HG02678 (cell line): ENCODE results near the gene LRRFIP1.

Experiments used
- ATAC-seq: cut with Tn5 transposase; IDR thresholded peaks from one replicate; pipeline ENCODE4 v1.9.1; 2021; ENCODE audit warnings: mild to moderate bottlenecking, moderate library complexity; ENCODE audit not compliant: unreplicated experiment

The LRRFIP1 gene

DNA sequence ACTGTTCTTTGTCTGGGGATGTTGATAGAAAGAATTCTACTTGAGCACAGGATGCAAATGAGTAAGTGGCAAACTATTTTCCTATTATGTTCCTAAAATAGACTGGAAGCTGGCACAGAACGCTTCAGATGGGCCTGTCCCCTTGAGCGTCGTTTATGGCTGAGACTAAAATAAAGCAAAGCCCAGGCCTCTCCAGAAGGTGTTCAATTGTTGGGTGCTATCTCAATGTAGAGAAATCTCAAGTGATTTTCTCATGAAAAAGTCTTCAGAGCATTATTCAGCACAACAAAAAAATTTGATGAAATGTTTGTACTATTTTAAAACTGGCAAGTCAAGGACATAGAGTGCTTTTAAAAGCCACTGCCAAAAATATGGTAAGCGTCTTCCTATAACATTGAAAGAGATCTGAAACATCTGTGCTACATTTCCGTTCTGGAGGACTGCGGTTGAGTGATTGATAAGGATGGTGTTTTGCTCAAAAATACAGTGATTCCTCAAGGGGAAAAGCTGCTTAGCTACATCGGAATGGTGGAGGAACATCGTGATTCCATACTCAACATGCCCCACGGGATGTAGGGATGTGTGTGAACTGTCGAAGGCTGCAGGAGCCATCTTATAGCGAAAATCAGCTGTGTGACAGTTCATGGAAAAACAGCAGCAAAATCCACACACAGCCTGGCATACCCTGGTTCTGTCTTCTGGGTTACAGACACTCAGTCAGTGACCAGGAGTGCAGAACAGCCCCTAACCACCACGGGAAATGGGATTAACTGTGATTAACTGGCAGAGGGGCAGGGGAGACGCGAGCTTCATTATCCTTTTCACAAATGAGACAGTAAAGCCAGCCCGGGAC, 10.4 kb upstream of the LRRFIP1 start:
- ATAC-seq = no peak

DNA sequence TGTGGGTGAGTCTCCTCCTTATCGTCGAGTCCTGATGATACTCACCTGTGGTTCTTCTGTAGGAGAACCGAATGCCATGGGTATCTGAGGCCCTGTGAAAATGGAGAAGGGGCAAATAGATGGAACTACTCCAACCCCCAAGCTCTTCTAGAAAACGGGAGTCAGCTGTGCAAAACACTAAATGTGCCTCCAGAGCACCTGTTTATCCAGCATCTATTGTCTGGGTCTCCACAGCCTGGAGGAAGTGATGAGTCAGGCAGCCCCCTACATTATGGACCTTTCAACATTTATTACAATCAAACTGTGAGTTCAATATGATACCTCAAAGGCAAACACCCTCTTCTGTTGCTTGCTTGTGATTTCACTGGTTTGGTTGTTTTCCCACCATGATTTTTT, 9.8 kb upstream of the LRRFIP1 start:
- ATAC-seq = no peak

DNA sequence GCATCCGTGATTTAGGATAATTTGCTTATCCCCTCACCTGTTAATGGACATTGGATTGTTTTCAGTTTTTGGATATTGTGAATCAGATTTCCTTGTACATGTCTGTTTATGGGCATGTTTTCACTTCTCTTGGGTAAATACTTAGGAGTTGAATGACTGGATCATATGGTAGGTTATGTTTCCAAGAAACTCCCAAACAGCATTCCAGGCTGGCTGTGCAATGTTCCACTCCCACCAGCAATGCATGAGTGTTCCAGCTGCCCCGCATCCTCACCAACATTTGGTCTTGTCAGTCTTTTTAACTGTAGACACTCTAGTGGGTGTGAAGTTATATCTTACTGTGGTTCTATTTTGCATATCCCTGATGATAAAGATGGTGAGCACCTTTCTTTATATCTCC, 8.9 kb upstream of the LRRFIP1 start:
- ATAC-seq = no peak

DNA sequence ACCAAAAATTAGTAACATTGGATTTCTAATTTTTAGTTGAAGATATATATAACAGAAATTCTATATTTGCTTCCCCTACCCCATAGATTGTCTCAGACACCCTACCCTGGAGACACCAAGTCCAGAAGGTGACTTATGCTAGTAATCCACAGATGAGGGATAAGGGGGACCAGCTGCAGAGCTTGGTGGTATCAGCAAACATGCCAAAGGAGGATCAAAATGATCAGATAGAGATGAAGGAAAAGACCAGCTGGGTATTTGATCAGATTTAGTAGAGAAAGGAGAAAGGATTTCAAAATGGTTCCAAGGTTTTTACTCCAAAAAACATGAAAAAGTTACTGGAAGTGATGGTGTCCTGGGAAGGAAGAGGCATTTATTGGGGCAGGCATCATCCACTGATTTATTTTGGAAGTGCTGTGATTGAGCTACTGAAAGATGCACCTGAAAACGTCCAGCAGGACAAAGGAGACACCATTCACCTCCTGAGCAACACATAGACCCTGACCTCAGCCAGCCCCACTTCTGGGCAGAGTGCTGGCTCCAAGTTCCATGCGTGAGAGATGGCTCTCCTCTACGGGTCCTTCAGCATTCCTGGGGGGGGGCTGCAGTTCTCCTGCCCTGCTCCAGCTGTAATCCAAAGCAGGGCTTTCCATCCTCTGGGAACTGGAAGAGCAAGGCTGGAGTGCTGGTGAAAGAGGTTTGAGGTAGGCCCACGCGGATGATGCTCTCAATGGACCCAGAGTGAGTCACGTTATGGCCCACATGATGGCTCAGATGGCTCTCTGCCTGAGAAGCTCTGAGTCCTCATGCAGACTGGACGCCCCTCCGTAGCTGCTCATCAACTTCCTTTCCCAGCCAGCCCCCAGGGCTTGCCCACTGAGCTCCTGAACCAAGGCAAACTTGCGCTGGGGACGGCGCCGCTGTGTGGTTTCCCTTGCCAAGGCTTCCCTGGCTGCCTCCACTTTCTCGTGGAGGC, 3.7 kb upstream of the LRRFIP1 start:
- no peak for ATAC-seq

DNA sequence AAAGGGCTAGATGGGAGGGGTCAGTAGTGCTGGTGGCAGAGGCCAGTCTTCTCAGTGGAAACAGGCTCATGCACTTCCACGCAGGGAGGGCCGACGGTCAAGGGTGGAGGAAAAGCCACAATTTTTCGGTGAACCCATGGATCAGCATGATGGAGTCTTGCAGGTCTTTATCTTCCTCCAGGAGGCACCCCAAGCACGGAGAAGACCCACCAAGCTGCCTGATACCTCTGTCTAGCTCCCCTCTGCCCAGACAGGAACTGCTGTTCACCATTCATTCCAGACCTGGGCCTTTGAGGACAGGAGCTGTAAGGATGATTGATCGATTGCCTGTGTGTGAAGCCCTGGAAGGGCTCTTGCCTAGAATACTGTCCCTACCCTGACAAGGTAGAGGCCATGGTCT, 2.8 kb upstream of the LRRFIP1 start:
- no peak for ATAC-seq

DNA sequence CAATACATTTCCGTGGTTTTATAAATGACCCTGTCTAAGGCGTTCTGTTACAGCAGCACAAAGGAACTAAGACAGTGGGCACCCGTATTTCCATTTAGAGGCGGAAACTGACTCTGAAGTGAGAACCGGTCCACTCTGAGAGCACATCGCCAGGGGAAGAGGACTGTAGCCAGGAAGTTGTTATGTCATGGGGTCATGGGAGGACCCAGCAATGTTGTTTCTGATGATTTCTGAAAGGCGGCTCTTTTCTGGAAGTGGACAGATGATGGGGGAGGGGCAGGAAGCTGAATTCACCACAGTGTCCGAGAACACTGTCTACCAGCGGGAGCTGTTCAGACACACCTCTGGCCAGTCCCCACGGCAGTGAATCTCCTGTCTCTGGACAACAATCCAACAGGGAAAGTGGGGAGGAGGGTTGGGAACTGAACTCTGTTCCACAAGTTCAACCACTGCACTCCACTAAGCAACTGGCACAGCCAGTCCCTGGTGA, 2.1 kb upstream of the LRRFIP1 start:
- ATAC-seq = no peak

DNA sequence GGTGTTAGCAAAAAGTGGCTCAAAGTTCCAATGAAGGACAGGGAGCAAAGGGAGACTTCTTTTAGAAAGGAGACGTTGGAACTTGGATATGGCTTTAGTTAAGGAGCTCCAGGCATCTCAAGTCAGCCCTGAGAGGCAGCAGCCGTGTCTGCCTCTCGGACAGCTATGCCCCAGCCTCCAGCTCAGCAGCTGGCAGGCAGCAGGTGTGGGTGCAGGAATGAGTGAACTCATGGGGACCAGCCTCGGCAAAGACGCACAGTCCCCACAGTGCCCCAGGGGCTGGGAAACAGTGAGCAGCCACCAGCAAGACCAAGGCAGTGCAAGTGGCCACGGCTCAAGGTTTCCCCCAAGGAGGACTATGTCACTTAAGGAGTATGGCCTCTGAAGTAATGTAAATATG, 1.6 kb upstream of the LRRFIP1 start:
- no peak for ATAC-seq

DNA sequence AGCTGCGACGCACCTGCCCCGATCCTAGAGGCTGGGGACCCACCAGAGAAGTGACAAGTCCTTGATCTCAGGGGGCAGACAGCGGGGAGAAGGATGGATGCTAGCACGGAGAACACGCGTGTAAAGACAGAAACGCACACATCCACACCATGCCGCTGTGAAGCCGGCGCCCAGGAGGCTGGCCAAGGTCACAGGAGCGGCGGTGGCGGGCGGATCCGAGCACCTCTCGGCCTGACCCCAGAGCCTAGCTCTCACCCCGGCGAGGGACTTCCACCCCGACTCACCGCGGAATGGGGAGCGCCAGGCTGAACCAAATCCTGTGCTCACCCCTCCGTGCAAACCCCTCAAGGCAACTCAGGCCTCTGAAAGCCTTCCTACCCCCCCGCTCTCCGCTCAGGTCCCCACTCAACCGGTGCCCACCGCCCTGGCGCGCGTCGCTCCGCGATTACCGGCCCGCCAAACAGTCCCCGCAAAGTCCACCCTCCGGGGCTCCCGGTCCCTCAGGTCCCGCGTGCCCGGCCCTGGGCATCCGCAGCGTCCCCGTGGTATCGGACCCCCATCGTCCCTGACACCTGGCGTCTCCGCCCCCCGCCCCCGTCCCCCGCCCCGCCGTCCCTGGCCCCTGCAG, 460 bp upstream of the LRRFIP1 start:
- ATAC-seq = no peak

DNA sequence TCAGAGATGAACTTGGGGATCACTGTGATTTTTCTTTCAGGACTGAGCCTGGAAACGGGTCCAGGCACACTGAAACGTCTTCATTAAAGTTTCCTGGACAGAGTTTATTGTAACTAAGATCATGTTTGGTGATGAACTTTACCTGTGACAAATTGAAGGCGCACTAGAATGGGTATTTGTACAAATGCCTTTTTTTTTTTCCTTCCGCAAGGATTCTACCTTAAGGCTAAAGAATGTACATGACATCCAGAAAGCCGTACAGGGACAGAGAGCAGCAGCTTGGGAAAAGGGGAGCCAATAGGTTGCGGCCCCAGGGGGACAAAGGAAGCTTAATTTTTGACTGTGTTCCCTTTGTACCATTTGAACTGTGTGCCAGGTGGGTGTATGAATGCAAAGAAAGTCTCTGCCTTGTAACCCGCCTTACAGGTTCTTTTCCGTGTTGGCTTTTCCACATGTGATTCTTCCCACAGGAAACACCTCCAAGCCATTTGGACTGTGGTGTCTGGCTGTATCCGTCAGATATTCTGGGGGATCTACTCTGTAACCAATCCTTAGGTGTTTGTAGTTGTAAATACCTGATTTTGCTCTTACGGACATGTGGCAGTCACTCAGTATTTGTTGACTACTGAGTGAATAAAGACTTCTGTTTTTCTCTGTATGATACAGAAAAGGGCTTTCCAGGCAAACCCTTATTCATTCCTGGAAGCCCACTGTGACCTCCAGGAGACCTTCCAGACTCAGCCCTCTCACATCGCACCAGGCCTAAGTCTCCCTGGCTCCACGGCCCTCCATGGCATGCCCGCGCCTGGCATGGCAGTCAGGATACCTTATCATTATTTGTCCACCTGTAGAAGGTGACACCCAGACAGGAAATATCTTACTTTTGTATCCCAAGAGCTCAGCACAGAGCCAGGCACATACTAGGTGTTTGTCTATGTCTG, 1.1 kb downstream of the LRRFIP1 start:
- ATAC-seq = no peak

DNA sequence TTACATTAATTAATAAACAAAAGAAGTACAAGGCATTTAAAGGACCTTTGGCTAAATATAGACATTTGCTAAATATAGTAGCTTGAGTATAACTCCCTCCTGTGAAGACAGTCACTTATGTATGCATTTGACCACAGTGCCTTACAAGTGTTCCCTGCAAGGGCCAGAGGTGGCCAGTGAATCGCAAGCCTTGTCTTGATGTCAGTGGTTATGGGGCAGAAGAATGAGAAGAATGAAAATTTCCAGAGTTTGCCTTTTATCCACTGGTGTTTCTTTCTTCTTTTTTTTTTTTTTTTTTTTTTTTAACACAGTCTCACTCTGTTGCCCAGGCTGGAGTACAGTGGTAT, 1.8 kb downstream of the LRRFIP1 start:
- ATAC-seq = no peak

DNA sequence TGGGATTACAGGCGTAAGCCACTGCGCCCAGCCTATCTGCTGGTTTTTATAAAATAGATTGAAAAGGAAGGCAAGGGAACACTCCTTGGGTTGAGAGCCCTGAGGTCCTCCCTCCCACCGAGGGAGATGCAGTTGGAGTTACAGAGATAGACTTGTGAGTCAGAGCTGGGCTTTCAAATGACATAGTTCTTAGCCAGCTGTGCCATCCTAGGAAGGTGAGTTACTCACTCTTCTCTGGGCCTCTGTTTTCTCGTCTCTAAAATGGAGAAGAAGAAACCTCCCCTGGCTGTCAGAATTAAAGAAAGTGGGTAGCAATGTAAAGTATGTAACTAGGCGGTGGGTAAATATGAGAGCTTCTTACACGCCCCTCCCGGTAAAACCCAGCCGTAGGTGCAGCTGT, 2.4 kb downstream of the LRRFIP1 start:
- ATAC-seq = no peak

DNA sequence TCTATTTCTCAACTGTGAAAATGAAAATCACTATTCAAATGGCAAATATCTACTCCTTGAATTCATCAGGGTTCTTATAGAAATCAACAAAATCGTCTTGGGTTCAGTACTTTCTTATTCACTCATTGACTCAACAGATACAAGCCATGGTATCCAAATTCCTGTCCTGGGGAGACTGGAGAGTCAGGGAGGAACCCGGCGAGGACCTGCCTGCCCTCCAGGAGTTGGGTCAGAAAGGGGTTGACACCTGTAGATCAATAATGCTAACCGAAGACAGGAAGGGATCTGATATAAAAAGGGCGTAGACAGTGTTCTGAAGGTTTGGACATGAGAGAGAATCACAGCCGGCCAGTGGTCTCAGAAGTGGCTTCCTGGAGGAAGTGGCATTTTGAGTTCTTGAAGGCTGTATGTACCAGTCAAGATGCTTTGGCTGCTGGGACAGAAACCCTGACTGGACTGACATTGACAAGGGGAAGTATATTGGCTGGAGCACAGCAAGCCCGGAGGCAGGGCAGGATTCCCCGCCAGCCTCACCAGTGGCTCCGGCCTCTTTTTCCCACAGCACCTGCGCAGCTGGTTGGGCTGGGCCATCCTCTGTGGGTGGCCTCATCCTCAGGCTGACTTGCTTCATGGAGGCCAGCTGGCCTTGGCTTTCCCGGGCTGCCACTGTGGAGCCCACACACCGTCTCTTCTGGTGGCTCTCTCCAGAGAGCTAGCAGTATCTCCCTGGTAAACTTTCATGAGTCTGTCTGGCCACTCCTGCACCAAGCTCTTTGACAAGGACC, 3.0 kb downstream of the LRRFIP1 start:
- no peak for ATAC-seq

DNA sequence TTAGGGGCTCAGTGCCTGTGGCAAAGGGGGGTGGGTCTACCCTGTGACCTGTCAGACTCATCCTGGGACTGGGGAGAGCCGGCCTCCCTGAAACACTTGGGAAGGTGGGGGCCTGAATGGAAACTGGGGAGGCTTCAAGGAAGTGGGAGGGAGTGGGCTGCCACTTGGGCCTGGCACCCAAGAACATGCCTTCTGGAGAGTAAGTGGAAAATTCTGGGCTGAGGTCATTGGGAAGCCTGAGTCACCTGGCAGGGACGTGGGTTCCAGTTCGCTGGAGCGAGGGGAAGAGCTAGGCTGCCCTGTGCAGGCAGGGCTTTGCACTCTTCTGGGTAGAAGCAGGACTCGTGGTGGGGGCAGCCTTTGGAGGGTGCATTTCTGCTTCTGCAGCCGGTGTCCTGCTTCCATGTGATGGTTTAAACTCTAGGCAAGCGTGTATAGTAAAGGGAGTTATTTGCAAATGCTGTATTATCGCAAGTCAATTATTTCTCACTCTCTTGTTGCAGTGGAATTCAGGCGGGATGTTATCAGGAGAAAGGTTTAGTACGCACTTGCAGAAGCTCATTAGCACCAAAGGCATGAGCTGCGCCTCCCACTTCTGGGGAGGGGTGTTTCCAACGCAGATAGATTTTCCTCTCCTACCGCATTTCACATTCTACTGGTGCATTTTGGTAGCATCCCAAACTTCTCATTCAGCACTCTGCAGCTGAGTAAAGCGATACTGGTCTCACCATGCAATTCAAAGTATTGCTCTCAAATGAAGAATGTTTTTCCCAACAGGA, 3.8 kb downstream of the LRRFIP1 start:
- ATAC-seq = no peak

DNA sequence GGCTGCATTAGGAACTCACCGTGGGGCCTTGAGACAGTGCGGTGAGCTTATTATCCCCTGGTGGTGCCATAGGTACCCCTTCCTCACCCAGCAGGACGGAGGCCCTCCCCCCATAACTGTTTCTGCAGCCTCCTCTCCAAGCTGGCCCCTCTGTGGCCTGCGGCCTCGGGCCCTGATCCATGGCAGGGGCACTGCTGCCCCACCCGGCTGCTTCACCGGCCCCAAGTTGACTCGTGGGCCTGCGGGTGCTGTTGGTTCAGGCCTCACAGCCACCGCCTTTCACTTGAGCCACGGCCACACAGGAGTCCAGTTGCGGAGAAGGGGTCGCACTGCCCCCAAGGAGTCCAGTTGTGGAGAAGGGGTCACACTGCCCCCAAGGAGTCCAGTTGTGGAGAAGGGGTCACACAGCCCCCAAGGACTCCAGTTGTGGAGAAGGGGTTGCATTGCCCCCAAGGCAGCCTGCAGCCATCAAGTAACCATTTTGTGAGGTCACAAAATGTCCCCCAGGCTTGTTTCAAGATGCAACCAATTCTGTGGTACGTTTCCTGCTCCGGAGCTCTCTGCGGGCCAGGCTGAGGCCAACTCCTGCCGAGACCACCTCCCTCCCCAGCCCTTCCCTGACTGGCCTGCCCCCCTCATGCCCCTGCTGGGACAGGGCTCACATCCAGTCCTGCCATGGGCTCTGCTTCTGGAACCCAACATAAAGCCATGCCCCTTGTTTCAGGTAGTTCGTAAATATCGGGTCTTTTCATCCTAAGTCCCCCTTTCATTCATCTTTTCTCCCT, 4.6 kb downstream of the LRRFIP1 start:
- no peak for ATAC-seq

DNA sequence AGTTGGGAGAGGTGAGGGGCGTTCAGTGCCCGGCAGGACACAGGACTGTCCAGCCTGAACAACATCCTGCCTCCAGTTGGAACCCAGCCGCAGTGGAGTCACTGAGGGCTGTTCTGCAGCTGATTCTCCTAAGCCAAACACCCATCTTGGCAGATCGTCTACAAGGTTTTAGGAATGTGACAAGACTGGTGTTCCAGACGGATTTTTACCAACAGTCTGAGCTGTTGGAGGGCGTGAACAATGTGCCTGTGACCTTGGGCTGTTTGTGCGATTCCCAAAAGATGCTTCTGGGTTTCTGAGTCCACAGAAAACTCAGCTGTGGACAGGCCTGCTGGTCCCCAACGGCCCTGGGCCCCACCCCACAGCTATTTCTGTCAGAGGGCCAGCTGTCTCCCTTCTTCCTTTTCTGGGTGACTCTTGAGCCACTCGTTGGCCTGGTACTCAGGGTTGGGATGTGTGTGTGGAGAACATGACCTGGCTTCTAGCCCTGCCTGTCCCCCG, 5.7 kb downstream of the LRRFIP1 start:
- no peak for ATAC-seq

DNA sequence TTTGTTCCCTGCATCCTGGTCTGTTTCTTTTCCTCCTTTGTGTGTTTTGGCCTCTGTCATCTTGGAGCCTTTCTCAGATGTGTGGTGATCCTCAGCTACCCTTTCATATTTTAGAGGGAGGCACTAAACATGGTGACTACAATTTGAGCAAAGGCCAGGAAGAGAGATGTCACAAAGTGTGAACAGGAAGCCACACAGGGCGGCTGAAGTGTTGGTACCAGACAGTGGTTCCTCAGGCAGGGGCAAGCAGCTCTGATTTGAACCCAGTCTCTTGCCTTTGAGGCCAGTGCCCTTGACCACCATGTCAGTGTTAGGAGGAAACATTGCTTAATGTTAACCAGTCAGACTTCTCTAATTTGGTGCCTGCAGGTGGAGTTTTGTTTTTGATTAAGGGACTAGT, 9.2 kb downstream of the LRRFIP1 start:
- ATAC-seq = no peak

DNA sequence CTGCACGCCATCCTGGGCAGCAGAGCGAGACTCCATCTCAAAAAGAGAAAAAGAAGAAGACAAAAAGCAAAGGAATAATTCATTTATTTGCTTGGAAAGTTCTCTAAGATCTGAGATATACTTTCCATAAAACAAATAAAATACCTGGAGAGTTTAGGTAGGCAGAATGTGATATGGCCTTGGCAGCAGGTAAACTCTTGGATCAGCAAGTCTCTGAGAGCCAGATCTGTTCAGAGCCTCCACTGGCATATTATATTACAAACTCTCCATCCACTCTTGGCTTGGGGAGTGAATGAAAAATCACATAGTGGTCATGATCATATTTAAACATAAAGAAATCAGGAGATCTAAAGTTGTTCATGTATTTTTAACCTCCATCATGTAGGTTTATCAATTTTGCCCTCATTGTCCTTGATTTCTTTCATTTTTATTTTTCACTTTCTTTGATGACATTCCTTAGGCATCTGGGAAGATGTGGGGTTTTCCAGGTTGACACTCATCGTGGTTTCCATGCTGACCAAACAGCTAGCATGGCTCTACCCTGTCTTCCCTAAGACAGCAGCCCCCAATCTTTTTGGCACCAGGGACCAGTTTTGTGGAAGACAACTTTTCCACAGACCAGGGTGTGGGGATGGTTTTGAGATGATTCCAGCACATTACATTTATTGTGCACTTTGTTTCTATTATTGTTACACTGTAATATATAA, 10.2 kb downstream of the LRRFIP1 start:
- no peak for ATAC-seq
